Pancreas (tissue), 10 donors: ENCODE measurements around the gene CCDC28B. TPM values are rescaled to one million over a fixed set of nuclear protein-coding genes. Genes with fewer than 3 reads are reported as not detected.

Source experiments
- ATAC-seq, 4 donors: fragments of 200-7000 bp; cut with Tn5 transposase; one replicate each; pipeline versions ENCODE4 v1.8.0 to v1.9.1; 2020; ENCODE audit warnings: mild to moderate bottlenecking in 4 of 4, moderate library complexity in 4 of 4
- DNase-seq, 6 donors: peaks; one replicate each; pipeline ENCODE4 v3.0.0-alpha.2; 2020
- FAIRE-seq: peaks from 2 replicates; lab custom pipeline; 2012; peaks lifted over from hg19 to GRCh38; lab: Jason Lieb, UNC
- H3K27ac ChIP-seq, 4 donors: fragments of 200-600 bp; sonication (generic); 1 replicate in 3 of 4; 2 replicates in 1 of 4; pipeline versions ENCODE4 v1.5.0 to v1.8.0; 2020
- H3K27me3 ChIP-seq, 4 donors: fragments of 200-600 bp; one replicate each; pipeline ENCODE4 v1.8.0; 2021
- H3K36me3 ChIP-seq, 3 donors: fragments of 200-600 bp; sonication (generic) in 1 of 3; one replicate each; pipeline versions ENCODE4 v1.5.0 to v1.8.0; 2020 to 2021
- H3K4me1 ChIP-seq, 3 donors: fragments of 200-600 bp; one replicate each; pipeline ENCODE4 v1.8.0; 2021
- H3K4me3 ChIP-seq, 4 donors: fragments of 200-600 bp; sonication (generic) in 2 of 4; one replicate each; pipeline versions ENCODE4 v1.5.0 to v1.8.0; 2020 to 2021
- H3K9me3 ChIP-seq, 4 donors: fragments of 200-600 bp; one replicate each; pipeline ENCODE4 v1.8.0; 2021
- CTCF ChIP-seq, 4 donors: fragments of 200-600 bp; sonication (generic) in 3 of 4; IDR thresholded peaks; one replicate each; pipeline versions ENCODE4 v1.5.0 to v1.8.0; 2021; ENCODE audit warnings: antibody characterized with exemption in 4 of 4
- WGBS, 2 donors: extraction: QIAGEN DNeasy Blood & Tissue Kit; methylation state at CpG; one replicate each; pipeline ENCODE4 v1.1.7; 2013; 5-methylcytosine and 5-hydroxymethylcytosine counted together
- intact Hi-C, 3 donors: fragments of 100-400 bp; cut with DNase I; formaldehyde crosslinking; loops; one replicate each; pipeline versions ENCODE4 v1.11.1 to v1.14.2; 2022
- polyA plus RNA-seq, 2 donors: library from polyadenylated mRNA; stranded (reverse); fragments of 200-250 nt; gene quantifications; one replicate each; pipeline ENCODE4 v1.2.3, GENCODE V29; 2013
- total RNA-seq, 6 donors: library from RNA; stranded (reverse); fragmentation: NEBNext Ultra II Directional in 4 of 6; extraction: Animal tissue kit (Norgen Biotek cat#: 25700) in 4 of 6; gene quantifications; one replicate each; pipeline versions ENCODE4 v1.2.1 to v1.2.4, GENCODE V29; 2021 to 2023
- donor health status: healthy with polysubstance abuse.
- donor health status: DM: no; HTN: no; CAD: no; lungs with moderate emphysema.
- donor health status: DM: no; HTN: no; CAD: no.
- donor health status: control.
- donor health status: control.
- donor health status: Bipolar disorder and iron deficiency.
- donor health status: DM: yes; HTN: yes; CAD: no.
- donor health status: DM: no; HTN: no; CAD: no.
- donor health status: DM: no; HTN: no; CAD: no.
- donor health status: DM: yes; HTN: yes; CAD: no.

The CCDC28B gene
- total and polyA plus RNA-seq, 8 donors, result 1.6 to 8.5 (median 3.6) TPM

DNA sequence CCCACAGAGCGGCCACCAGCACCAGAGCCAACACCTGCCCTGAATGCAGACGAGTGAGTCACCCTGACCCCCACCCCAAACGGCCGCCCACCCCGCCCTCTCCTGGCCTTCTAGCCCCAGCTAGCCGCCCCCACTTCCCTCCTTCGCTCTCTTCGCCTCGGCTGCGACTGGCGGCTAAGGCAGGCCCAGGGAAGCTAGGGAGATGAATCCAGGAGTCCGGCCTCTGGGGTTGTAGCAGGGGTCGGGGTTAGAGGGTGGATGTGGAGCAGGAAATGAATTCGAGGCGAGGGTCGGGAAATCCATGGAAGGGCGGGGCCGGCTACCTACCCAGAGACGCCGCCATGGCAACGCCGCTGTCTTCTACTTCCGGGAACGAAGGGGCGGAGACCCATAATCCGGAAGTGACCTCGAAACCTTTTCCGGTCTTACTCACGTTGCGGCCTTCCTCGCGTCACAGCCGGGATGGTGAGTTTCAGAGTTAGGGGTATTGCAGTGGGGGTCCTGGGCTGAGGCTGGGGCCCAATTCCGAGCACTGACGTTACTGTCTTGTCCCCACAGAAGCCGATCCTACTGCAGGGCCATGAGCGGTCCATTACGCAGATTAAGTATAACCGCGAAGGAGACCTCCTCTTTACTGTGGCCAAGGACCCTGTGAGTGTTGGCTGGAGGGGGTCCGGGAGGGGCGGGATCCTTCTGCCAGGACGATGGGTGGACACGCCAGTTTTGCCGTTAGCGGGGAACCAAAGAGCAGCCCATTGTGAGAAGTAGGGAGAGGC, 21.8 kb downstream of the CCDC28B start, which contains the start of the genes EIF3I and TMEM234:
EIF3I (plus strand) TSS at position 428 of the 776 bp plus-strand sequence; CDS start at position 463, 35 bp downstream.
TMEM234 (minus strand) TSS at position 374 of the 776 bp plus-strand sequence; CDS start at position 343, 31 bp downstream.
- FAIRE-seq, result no peak
- Histone ChIP-seq H3K27me3 (no peaks in the 10 kb centered on the region), H3K4me1 (peaks cover 7 to 20% (median 15%) of the 10 kb centered on the region in 3 donors), H3K27ac (peak within 1 kb of the TSS; percentile 57 to 83 (median 74)), H3K4me3 (peak within 1 kb of the TSS; percentile 49 to 88 (median 79)), H3K36me3 (peaks cover 0 to 14% (median 4%) of the 10 kb centered on the region in 3 donors), H3K9me3 (no peaks in the 10 kb centered on the region)
- no peak for TF ChIP-seq CTCF (IDR thresholded peaks at IDR 0.05)
- intact Hi-C loops, result no loop called here
- WGBS, 2 donors, result 0 to 1% methylated on average over 42 to 46 of the region's 46 CpGs
- peak; percentile 97 to 99 (median 99) for ATAC-seq
- DNase-seq, result peak; percentile 87 to 94 (median 90)

DNA sequence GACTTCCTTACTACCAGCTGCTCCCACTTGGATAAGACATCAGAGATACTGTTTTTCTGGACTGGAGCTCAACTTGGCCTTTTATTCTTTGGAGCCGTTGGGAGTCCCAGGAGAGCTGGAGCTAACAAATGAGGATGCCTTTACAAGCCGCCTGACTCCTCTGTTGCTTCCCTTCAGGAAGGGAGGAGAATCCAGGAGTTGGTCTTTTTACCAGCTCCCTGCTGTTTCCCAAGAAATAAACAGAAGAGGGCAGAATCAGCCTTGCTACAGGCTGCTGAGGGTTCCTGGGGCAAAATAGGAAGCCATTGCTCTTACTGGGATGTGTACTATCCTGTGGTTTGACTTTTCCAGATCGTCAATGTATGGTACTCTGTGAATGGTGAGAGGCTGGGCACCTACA, 23.3 kb downstream of the CCDC28B start:
- WGBS, 2 donors, result 69 to 78% methylated on average over 3 of the region's 3 CpGs
- Histone ChIP-seq H3K4me1 (peaks cover 7 to 20% (median 15%) of the 10 kb centered on the region in 3 donors), H3K36me3 (peaks cover 0 to 27% (median 9%) of the 10 kb centered on the region in 3 donors), H3K9me3 (no peaks in the 10 kb centered on the region), H3K27ac (no peak overlapping the region), H3K27me3 (no peaks in the 10 kb centered on the region), H3K4me3 (peak overlapping the region in 2 of 4 donors; percentile 49 to 75)
- TF ChIP-seq CTCF (IDR thresholded peaks at IDR 0.05), result no peak
- FAIRE-seq (no peak), DNase-seq (no peak), ATAC-seq (no peak)
- intact Hi-C loops, result no loop called here

- FAIRE-seq, result no peak
- intact Hi-C loops, result no loop called here
- Histone ChIP-seq H3K27ac (no peak overlapping the region), H3K4me3 (no peak overlapping the region), H3K4me1 (peaks cover 7 to 20% (median 15%) of the 10 kb centered on the region in 3 donors), H3K9me3 (no peaks in the 10 kb centered on the region), H3K27me3 (no peaks in the 10 kb centered on the region), H3K36me3 (peaks cover 0 to 32% (median 13%) of the 10 kb centered on the region in 3 donors)
- 87 to 88% methylated on average over 4 of the region's 4 CpGs for WGBS, 2 donors
- no peak for ATAC-seq
- no peak for TF ChIP-seq CTCF (IDR thresholded peaks at IDR 0.05)
- DNase-seq, result no peak
Measured at GRCh38 chr1:32224285-32224684, 23.9 kb downstream of the CCDC28B start.

- WGBS, 2 donors, result 74 to 75% methylated on average over 3 of the region's 3 CpGs
Measured at GRCh38 chr1:32228771-32229170, 28.4 kb downstream of the CCDC28B start.

More at GRCh38 chr1:32228771-32229170, 28.4 kb downstream of the CCDC28B start:
- H3K4me3 ChIP-seq, result no peak overlapping the region
- FAIRE-seq (no peak), DNase-seq (no peak), ATAC-seq (no peak)
- no peak for TF ChIP-seq CTCF (IDR thresholded peaks at IDR 0.05)
- intact Hi-C loops, result no loop called here
- H3K36me3 ChIP-seq, result peaks cover 5 to 62% (median 34%) of the 10 kb centered on the region in 3 donors
- no peaks in the 10 kb centered on the region for H3K9me3 ChIP-seq
- H3K27me3 ChIP-seq, result no peaks in the 10 kb centered on the region
- H3K27ac ChIP-seq, result no peak overlapping the region
- H3K4me1 ChIP-seq, result peaks cover 0 to 1% (median 0%) of the 10 kb centered on the region in 3 donors
